SKM-1 treated with dmso at 0.1 percent for 144 hours (cell line): ENCODE data around the gene ANKRD12.
"Not testable (repeated sequence)": the region's sequence is repeated elsewhere in the genome, so short reads cannot be mapped to it uniquely, and the experiment has no call there.

ENCODE experiments used
- DNase-seq: peaks from one replicate; lab custom pipeline; 2025; ENCODE audit not compliant: unreplicated experiment; lab: John Stamatoyannopoulos, UW

Gene ANKRD12

DNA sequence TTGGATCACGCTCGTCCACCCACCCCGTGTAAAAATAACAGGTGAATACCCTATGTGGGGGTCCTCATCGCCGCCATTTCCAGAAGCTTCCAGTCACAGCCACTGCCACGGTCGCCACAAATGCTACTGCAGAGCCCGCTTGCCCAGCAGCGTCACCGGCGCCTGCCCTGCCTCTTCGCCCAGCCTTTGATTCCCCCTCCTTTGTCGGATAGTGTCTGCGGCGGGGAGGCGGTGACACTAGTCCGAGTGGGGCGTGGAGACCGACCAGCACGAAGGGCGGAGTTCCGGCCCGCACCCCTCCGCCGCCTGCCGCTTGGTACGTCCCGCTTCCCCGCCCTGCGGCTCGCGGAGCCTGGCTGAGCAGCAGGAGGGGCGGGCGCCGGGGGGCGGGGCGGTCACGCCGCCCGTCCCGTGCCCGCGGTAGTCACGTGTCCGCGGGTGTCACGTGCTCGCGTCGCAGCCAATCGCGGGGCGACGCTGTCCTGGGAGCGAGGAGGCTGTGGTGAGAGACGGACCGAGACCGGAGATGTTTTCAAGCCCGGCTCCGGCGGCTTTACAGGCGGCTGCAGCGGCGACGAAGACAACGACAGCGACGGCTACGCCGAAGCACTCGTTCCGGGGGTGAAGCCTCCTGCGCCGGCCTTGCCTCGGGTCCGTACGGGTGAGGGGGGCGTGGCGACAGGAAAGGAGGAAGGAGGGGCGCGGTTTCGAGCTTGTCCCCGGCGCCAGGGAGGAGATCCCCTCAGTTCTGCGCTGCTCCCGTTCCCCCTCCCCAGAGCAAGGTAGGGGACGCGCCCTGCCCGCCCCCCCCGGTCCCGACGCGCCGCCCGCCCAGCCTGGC is at the start of gene ANKRD12:
Gene ANKRD12, plus strand, starts transcription at position 467 of the 841 bp plus-strand sequence. CDS start 45,652 bp downstream, outside the sequence.
- DNase-seq, result peak; percentile 92

DNA sequence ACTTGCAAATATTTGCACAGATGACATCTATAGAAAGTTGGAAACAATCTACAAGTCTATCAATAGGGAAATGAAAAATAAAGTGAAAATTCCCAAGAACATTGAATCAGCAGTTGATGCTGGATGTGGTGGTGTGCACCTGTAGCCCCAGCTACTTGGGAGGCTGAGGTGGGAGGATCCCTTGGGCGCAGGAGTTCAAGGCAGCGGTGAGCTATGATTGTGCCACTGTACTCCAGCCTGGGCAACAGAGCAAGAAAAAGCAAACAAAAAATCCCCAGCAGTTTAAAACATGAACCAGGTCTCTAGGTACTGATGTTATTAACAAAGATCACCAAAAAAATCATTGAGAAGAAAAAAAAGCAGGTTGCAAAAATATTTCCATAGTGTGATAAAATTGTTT is 49.4 kb upstream of the ANKRD12 start:
- DNase-seq, result no peak

DNA sequence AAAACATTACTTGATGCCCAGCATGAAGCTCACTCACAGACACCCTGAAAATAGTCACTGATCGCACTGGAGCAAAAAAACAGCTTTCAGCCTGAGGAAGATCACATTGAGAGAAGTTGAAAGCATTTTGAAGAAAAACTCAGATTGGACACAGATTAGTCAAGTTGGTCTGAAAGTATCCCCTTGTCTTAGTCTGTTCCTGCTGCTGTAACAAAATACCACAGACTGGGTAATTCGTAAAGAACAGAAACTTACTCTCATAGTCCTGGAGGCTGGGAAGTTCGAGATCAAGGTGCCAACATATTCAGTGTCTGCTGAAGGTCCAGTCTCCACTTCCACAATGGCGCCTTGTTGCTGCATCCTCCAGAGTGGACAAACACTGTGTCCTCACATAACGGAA is 48.3 kb upstream of the ANKRD12 start:
- DNase-seq, result no peak

- DNase-seq, result not testable (repeated sequence)
Measured at GRCh38 chr18:9088727-9089126, 47.9 kb upstream of the ANKRD12 start.

GRCh38 chr18:9090578-9090977 is 46.0 kb upstream of the ANKRD12 start:
- no peak for DNase-seq

- DNase-seq, result no peak
Measured at GRCh38 chr18:9091066-9091476, 45.5 kb upstream of the ANKRD12 start.

GRCh38 chr18:9092665-9093064 is 43.9 kb upstream of the ANKRD12 start:
- DNase-seq, result no peak

- not testable (repeated sequence) for DNase-seq
Measured at GRCh38 chr18:9093109-9093508, 43.5 kb upstream of the ANKRD12 start.

DNA sequence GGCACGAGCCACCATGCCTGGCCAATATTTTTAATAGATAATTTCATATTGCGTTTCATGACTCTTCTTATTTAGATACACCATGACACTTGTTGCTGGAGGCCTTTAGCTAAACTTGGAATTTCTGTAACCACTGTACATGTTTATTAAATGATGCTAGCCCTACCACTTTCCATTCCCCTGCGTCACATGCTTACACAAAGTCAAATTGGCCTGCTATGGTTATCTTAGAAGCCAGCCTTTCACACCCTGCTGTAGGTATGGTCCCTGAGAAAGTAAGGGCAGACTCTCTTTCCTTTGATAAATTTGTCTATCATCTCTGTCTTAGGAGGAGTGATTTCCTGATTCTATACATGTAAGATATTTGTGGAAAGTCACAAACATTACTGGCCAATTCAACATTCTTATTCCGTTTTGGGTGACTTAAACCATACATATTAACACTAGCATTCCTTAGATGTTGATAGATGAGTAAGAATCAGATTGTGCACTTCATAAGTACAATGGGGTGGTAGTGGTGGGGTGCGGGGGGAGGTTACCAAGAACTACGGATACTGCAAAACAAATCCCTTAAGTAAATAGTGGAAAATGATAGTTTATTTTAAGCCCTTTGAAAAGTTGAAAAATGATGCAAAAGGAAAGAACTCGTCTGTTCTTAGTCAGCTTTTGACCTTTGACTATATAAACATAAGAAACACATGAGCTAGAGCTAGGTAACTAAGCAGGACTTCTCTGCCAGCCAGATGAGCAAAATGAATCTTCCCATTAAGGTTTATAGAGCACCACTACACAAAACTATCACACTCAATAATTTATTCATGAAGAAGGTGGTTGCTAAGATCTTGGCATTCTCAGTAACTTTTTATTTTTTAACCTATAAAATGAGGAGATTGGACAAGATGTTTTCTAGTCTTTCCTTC is 42.0 kb upstream of the ANKRD12 start:
- no peak for DNase-seq

- DNase-seq, result no peak
Measured at GRCh38 chr18:9095297-9096006, 41.1 kb upstream of the ANKRD12 start.

- no peak for DNase-seq
Measured at GRCh38 chr18:9096007-9096371, 40.6 kb upstream of the ANKRD12 start.

- DNase-seq, result no peak
Measured at GRCh38 chr18:9096685-9097084, 39.9 kb upstream of the ANKRD12 start.

DNA sequence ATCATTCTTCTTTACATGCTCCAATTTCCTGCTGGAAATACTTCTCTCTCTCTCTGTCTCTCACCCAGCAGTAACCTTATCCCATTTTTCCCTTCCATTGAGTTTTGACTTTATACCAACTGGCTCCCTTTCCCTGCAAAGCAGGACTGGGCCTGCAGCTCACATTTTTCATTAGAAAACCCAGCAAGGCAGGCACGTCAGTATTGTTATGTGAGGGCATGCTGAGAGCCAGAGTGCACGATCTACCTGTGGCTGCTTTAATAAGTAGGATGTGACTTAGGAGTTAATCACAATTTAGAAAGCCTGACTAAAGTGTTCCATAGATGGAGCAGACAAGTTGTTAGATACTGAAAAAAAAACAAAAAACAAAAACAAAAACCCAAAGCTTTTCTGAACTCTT is 39.2 kb upstream of the ANKRD12 start:
- DNase-seq, result no peak

DNA sequence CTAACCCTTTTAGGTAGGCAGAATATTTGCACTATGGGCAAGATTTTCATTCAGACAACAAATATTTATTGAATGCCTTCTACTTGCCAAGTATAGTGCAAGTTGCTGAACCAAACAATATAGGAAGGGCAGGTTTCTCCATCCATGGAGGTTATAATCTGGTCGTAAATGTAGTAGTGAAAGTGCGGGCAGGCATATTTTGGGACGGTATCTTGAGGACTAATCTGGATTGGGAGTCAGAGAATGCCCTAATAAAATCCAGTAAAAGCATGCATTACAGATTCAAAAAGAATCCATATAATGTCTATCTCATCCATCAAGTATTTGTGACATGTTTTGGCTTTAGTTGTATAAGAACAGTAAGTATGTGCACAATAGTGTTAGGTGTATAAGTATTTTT is 35.8 kb upstream of the ANKRD12 start:
- no peak for DNase-seq

DNA sequence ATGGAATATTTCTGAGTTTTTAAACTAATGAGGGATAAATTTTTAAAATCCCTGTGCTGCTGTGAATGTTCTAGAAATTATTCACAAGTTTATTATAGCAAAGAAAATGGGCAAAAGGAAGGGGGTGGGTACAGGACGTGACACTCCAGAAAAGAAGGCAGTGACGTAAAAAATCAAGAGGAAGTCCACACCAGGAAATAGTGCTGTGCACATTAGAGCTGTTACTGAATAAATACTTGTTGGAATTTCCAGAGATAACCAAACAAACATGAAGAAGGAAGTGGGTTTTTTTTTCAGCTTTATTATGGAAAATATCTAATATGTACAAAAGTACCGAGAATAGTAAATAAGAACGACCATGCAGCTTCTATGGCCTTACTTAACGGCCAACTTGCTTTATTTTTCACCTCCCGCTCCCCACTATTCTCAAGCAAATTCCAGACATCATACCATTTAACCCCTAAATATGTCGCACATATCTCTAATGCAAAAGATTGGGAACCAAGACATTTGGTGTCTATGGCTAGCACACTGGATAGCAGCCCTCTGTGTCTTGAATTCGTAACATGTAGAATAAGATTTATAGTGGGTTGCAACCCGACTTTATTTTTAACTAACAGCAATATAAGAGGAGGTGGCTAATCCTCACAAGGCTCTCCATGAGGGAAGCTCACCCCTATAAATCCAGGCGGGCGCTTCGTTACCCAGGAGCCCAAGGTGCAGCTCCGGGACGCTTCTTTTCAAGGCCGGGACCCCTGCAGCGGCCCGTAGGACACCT is 34.7 kb upstream of the ANKRD12 start:
- DNase-seq, result peak; percentile 44

DNA sequence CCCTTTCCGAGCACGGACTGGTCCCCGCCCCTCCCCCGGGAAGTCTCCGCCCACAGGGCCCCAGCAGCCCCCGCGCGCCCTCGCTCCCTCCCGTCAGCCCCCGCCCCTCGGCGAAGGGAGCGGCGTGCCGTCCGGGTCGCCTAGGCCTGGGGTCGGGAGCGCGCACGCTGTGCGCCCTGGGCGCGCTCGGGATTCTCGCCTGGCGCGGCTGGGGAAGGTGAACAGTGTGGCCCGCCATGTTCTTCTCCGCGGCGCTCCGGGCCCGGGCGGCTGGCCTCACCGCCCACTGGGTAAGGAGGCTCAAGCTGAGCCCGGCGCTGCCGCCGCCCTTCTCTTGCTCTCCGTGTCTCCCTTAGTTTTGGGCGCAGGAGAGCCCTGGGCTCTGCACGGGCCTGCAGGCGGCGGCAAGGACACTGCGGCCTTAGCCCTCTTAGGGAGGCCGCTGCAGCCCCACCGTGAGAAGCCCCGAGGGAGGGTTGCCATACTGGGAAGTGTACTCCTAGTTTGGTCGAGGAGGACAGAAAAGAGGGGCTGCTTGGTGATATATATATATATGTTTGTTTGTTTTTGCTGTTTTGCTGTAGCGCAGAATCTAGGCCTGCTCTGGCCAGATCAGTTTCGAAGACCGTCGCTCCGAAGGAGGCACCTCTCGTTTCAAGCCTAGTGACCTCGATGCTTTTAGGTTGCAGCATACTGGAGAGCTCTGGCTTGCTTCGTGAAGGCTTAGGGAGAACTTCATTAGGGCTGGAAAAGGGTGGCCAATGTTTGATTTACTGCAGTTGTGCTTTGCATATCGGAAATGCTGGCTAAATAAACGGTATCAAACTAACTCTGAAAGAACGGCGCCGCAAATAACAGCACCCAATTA is 33.8 kb upstream of the ANKRD12 start, which contains the start of gene NDUFV2:
Gene NDUFV2, plus strand, starts transcription at position 192 of the 868 bp plus-strand sequence. Its CDS starts 45 bp downstream, at position 237.
- peak; percentile 90 for DNase-seq

- no peak for DNase-seq
Measured at GRCh38 chr18:9103376-9103873, 33.2 kb upstream of the ANKRD12 start.

GRCh38 chr18:9104244-9104901 is 32.2 kb upstream of the ANKRD12 start:
- DNase-seq, result no peak

GRCh38 chr18:9105420-9105819 is 31.2 kb upstream of the ANKRD12 start:
- no peak for DNase-seq
